Breast epithelium (tissue), 4 donors: ENCODE data around the gene TXNRD1. TPM values are rescaled to one million over a fixed set of nuclear protein-coding genes. Genes with fewer than 3 reads are reported as not detected.
A peak's percentile ranks its signal among the peaks of the same experiment; 100 is the strongest.

Experiments used
- DNase-seq, 2 donors: peaks; one replicate each; pipeline ENCODE4 v3.0.0-alpha.2; 2019; ENCODE audit warnings: low spot score in 2 of 2
- H3K27ac ChIP-seq, 2 donors: fragments of 200-600 bp; sonication (generic) in 1 of 2; one replicate each; pipeline ENCODE4 v1.5.1; 2016 to 2019; ENCODE audit warnings: mild to moderate bottlenecking in 1 of 2
- H3K27me3 ChIP-seq, 2 donors: fragments of 200-600 bp; sonication (generic) in 1 of 2; one replicate each; pipeline versions ENCODE4 v1.5.1 to v1.6.0; 2017 to 2019; ENCODE audit warnings: control low read depth in 1 of 2, mild to moderate bottlenecking in 1 of 2
- H3K36me3 ChIP-seq: fragments of 200-600 bp; one replicate; pipeline ENCODE4 v1.5.1; 2019
- H3K4me1 ChIP-seq, 2 donors: fragments of 200-600 bp; sonication (generic); one replicate each; pipeline ENCODE4 v1.5.1; 2016 to 2019; ENCODE audit warnings: control low read depth in 1 of 2
- H3K4me3 ChIP-seq, 3 donors: fragments of 200-600 bp; sonication (generic); 1 replicate in 2 of 3; 2 replicates in 1 of 3; pipeline ENCODE4 v1.5.1; 2016 to 2019; ENCODE audit warnings: mild to moderate bottlenecking in 3 of 3, moderate library complexity in 2 of 3
- H3K9me3 ChIP-seq, 2 donors: fragments of 200-600 bp; sonication (generic) in 1 of 2; one replicate each; pipeline ENCODE4 v1.5.1; 2016 to 2019; ENCODE audit warnings: control low read depth in 1 of 2
- POLR2A ChIP-seq: fragments of 450-650 bp; IDR thresholded peaks from one replicate; pipeline ENCODE4 v1.6.1; 2016; ENCODE audit warnings: antibody characterized with exemption, mild to moderate bottlenecking, moderate library complexity
- POLR2AphosphoS5 ChIP-seq, 3 donors: sonication (generic); formaldehyde crosslinking; IDR thresholded peaks; one replicate each; pipeline ENCODE4 v1.6.1; 2017; ENCODE audit warnings: antibody characterized with exemption in 3 of 3
- intact Hi-C: fragments of 100-400 bp; cut with DNase I; formaldehyde crosslinking; loops from one replicate; pipeline ENCODE4 v1.15.1; 2023; ENCODE audit warnings: low total_unique reads
- total RNA-seq, 3 donors: library from RNA; depleted of rRNA; stranded (reverse); fragments of >200 nt; gene quantifications; one replicate each; pipeline ENCODE4 v1.1.0, GENCODE V29; 2016
- TF ChIP-seq, protein P1 (sequence below), 3 donors: fragments of 450-650 bp; IDR thresholded peaks; one replicate each; pipeline ENCODE4 v1.5.1; 2016 to 2017; ENCODE audit warnings: antibody characterized with exemption in 3 of 3, mild to moderate bottlenecking in 3 of 3, moderate library complexity in 3 of 3

The TXNRD1 gene
- total RNA-seq, 3 donors from 2014 or later = 60.2 to 137 (median 103) TPM

DNA sequence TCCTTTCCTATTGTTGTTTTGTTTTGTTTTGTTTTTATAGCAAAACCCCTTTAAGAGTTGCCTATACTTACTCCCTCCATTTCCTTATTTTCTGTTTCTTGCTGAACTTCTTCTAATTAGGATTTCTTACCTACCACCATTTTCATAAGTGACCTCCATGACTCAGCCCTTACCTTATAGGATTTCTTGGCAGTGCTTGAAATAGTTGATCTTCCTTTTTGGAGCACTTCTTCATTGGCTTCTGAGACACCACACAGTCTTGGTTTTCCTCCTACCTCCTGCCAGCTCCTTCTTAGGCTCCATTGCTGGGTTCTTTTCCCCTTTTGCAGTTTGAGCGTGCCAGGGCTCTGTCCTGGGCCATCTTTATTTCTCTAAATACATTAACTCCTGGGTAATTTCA is 64.5 kb downstream of the TXNRD1 start:
- no peaks in the 10 kb centered on the region for H3K36me3 ChIP-seq
- H3K4me3 ChIP-seq = no peak overlapping the region
- TF ChIP-seq POLR2A = no peak
- TF ChIP-seq, protein P1, sequence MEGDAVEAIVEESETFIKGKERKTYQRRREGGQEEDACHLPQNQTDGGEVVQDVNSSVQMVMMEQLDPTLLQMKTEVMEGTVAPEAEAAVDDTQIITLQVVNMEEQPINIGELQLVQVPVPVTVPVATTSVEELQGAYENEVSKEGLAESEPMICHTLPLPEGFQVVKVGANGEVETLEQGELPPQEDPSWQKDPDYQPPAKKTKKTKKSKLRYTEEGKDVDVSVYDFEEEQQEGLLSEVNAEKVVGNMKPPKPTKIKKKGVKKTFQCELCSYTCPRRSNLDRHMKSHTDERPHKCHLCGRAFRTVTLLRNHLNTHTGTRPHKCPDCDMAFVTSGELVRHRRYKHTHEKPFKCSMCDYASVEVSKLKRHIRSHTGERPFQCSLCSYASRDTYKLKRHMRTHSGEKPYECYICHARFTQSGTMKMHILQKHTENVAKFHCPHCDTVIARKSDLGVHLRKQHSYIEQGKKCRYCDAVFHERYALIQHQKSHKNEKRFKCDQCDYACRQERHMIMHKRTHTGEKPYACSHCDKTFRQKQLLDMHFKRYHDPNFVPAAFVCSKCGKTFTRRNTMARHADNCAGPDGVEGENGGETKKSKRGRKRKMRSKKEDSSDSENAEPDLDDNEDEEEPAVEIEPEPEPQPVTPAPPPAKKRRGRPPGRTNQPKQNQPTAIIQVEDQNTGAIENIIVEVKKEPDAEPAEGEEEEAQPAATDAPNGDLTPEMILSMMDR (IDR thresholded peaks at IDR 0.05) = no peak
- H3K27me3 ChIP-seq = no peaks in the 10 kb centered on the region
- H3K9me3 ChIP-seq = no peaks in the 10 kb centered on the region
- no peak for DNase-seq
- no peaks in the 10 kb centered on the region for H3K4me1 ChIP-seq
- no peak overlapping the region for H3K27ac ChIP-seq
- intact Hi-C loops = no loop called here

DNA sequence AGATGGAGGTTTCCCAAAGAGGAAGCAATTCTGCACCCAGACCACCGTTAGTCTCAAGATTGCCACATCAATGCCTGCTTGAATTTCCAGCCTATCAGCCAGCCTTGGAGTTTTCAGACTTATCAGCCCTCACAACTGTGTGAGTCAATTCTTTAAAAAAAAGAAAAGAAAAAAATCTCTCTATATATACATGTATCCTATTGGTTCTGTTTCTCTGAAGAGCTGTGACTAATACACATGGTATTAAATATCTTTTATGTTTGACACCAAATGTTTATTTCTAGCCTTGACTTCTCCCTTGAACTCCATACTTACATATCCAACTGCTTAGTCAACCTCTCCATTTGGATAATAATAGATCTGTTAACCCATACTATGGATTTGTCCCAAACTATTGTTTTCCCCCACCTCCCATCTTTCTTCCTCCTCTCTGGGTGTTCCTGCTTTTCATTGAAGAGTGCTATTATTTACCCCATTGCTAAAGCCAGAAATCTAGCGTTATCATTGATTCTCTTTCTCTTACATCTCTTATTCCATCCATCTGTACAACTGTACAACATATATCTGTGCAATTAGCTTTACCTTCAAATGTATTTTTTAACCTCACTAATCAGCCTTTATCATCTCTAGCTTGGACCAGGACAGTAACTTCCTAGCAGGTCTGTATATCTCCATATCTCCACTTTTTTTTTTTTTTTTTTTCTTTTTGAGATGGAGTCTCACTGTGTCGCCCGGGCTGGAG is 65.3 kb downstream of the TXNRD1 start:
- intact Hi-C loops = no loop called here
- H3K27me3 ChIP-seq = no peaks in the 10 kb centered on the region
- H3K36me3 ChIP-seq = no peaks in the 10 kb centered on the region
- no peak overlapping the region for H3K27ac ChIP-seq
- TF ChIP-seq POLR2AphosphoS5 (IDR thresholded peaks at IDR 0.05) (no peak), POLR2A (no peak)
- TF ChIP-seq, protein P1 (IDR thresholded peaks at IDR 0.05) = no peak
- H3K4me3 ChIP-seq = no peak overlapping the region
- H3K4me1 ChIP-seq = peaks cover 0 to under 1% of the 10 kb centered on the region in 2 donors
- DNase-seq = no peak
- no peaks in the 10 kb centered on the region for H3K9me3 ChIP-seq

DNA sequence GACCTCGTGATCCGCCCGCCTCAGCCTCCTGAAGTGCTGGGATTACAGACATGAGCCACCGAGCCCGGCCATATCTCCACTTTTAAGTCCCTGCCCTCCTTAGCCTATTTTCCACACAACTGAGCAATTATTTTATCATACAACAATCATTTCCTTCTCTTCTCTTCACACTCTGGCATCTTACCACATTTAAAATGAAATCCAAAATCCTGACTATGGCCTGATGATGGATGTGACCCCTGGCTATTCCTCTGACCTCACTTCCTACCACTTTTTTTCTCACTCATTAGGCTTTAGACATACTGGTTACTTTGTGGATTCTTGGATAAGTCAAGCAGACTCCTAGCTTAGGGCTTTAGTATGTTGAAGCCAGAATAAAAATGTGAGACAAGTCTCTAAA is 66.1 kb downstream of the TXNRD1 start:
- intact Hi-C loops = no loop called here
- no peak overlapping the region for H3K27ac ChIP-seq

DNA sequence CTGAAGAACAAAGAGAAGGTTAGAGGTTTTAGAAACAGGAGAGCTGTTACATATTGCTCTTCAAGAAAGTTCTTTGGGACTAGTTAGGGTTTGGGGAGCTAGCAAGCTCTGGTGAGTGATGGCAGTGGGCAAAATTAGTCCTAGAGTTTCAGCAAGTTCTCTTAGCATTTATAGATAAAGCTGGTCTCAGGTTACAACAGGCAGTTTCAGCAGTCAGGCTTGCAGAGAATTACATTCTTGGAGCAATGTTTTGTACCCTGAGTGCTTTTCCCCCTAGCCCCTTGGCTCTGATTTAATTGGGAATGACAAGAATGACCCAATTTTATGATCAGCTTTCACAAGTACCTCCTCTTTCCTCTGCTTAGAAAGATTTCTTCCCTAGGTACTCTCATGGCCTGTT is 66.5 kb downstream of the TXNRD1 start:
- H3K4me3 ChIP-seq = no peak overlapping the region
- intact Hi-C loops = no loop called here
- H3K9me3 ChIP-seq = no peaks in the 10 kb centered on the region
- H3K36me3 ChIP-seq = no peaks in the 10 kb centered on the region
- no peak overlapping the region for H3K27ac ChIP-seq
- no peaks in the 10 kb centered on the region for H3K27me3 ChIP-seq
- peaks cover 0 to 4% of the 10 kb centered on the region in 2 donors for H3K4me1 ChIP-seq
- DNase-seq = no peak
- TF ChIP-seq POLR2AphosphoS5 (IDR thresholded peaks at IDR 0.05) (no peak), POLR2A (no peak)
- TF ChIP-seq, protein P1 (IDR thresholded peaks at IDR 0.05) = no peak

More for the DNA sequence above, 66.1 kb downstream of the TXNRD1 start:
- Histone ChIP-seq H3K4me1 (peaks cover 0 to 4% of the 10 kb centered on the region in 2 donors), H3K9me3 (no peaks in the 10 kb centered on the region), H3K4me3 (no peak overlapping the region), H3K36me3 (no peaks in the 10 kb centered on the region), H3K27me3 (no peaks in the 10 kb centered on the region)
- TF ChIP-seq, protein P1 (IDR thresholded peaks at IDR 0.05) = no peak
- TF ChIP-seq POLR2A = no peak
- no peak for DNase-seq

DNA sequence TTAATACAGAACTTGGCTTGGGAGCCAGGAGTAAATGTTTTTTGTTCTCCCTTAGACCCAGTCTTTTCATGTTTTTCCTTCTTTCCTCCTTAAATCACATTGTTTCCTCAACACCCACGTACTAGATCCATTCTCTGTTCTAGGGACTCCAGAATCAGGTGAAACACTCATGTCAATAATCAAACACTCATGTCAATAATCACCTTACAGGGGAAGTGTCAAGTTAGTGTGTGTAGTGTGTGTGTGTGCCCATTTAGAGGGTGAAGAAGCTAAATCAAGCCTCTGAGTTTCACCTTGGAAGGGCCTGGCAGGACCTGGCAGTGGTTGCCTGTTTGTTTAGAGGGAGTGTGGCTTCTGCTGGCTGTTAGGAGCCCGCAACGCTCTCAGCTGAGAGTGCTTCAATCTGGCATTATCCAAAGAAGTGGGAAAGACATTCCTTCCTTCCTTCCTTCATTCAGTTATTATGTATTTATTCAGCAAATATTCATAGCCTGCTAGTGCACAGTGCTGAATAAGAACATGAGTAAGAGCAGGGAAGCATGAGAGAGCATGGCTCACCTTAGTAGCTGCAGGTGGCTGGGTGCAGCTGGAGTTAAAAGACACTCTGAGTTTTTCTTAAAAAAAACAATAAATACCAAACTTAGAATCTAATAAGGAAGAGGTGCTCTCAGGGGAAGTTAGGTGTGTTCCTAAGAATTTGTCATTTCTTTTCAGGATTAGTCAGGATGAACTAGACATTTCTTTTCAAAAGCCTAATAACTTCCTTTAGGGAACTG is 70.3 kb downstream of the TXNRD1 start:
- H3K4me1 ChIP-seq = peaks cover 0 to 9% of the 10 kb centered on the region in 2 donors
- H3K27ac ChIP-seq = peak overlapping the region; percentile 89 to 94
- H3K4me3 ChIP-seq = peak overlapping the region in 2 of 3 donors; percentile 59 to 82
- no peak for DNase-seq
- no peaks in the 10 kb centered on the region for H3K9me3 ChIP-seq
- TF ChIP-seq, protein P1 (IDR thresholded peaks at IDR 0.05) = no peak
- TF ChIP-seq POLR2A (no peak), POLR2AphosphoS5 (IDR thresholded peaks at IDR 0.05) (no peak)
- no peaks in the 10 kb centered on the region for H3K27me3 ChIP-seq
- intact Hi-C loops = no loop called here
- no peaks in the 10 kb centered on the region for H3K36me3 ChIP-seq
